ENCODE measurements around the gene FOXJ1.
"Not testable (repeated sequence)": the region's sequence is repeated elsewhere in the genome, so short reads cannot be mapped to it uniquely, and the experiment has no call there.

Gene FOXJ1

DNA sequence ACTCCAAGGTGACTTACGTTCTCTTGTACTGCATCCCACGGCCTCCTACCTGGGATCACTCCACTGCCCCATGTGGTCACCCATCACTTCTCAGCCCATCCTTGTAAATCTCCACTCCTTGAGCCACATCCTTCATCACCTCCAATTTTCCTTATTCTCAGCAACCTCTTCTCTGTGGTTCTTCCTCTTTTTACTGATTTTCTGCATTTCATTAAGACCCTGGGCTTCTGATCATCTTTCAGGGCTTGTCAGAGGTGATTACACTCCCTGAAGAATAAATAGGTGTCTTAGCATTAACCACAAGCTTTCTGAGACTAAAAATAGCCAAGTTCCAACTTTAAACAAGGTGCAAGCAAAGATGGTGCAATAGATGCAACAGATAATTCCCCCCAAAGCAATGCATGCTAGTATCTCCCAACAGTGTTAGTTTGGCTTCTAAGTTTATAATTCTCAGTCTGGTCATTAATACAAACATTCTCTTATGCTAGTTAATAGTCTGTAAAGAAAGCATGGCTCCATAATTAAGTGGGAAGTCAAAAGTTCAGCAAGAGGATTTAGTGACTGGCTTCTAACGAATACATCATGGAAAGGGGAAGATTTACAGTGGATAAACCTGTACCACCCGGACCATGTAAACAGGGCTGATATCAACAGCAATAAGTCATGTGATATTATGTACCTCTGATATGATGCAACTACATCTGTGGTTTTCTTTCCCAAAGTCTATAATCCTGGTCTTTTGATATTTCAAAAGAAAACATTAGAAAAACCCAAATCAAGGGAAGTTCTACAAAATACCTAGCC, 47.4 kb upstream of the FOXJ1 start:
- no peak for DNase-seq
- H3K4me2 ChIP-seq (ENCODE audit: insufficient read depth, low read length): no peak overlapping the region

DNA sequence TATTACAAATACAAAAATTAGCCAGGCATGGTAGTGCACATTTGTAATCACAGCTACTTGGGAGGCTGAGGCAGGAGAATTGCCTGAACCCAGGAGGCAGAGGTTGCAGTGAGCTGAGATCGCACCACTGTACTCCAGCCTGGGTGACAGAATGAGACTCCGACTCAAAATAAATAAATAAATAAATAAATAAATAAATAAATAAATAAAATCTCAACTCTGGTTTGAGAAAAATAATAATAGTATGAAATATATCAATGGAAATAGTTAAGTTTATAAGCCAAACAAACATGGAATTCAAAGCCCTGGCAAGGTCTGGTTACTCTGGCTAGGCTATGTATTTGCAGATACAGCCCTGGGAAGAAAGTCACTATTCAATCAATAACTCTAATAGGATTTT, 45.7 kb upstream of the FOXJ1 start:
- not testable (repeated sequence) for H3K36me3 ChIP-seq (ENCODE audit: insufficient read depth, low read length); H3K27ac ChIP-seq (ENCODE audit: low read length); H2AFZ ChIP-seq (ENCODE audit: low read depth, low read length); H3K4me3 ChIP-seq (ENCODE audit: low read depth in 1 of 2, low read length in 2 of 2); H3K27me3 ChIP-seq (ENCODE audit: insufficient read depth, low read length, poor library complexity); H4K20me1 ChIP-seq (ENCODE audit: insufficient read depth, low read length); H3K4me2 ChIP-seq (ENCODE audit: insufficient read depth, low read length); H3K9me3 ChIP-seq (ENCODE audit: insufficient read depth, low read length, severe bottlenecking); DNase-seq; H3K9ac ChIP-seq (ENCODE audit: low read depth, low read length); H3K79me2 ChIP-seq (ENCODE audit: insufficient read depth, low read length); ATAC-seq (ENCODE audit: insufficient read depth, low read depth)
- H3K4me1 ChIP-seq (ENCODE audit: insufficient read depth, low read length): peaks cover 46% of the 10 kb centered on the region

More for the DNA sequence above, 47.4 kb upstream of the FOXJ1 start:
- TF ChIP-seq, protein P1, sequence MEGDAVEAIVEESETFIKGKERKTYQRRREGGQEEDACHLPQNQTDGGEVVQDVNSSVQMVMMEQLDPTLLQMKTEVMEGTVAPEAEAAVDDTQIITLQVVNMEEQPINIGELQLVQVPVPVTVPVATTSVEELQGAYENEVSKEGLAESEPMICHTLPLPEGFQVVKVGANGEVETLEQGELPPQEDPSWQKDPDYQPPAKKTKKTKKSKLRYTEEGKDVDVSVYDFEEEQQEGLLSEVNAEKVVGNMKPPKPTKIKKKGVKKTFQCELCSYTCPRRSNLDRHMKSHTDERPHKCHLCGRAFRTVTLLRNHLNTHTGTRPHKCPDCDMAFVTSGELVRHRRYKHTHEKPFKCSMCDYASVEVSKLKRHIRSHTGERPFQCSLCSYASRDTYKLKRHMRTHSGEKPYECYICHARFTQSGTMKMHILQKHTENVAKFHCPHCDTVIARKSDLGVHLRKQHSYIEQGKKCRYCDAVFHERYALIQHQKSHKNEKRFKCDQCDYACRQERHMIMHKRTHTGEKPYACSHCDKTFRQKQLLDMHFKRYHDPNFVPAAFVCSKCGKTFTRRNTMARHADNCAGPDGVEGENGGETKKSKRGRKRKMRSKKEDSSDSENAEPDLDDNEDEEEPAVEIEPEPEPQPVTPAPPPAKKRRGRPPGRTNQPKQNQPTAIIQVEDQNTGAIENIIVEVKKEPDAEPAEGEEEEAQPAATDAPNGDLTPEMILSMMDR (IDR thresholded peaks at IDR 0.05; ENCODE audit: borderline replicate concordance, extremely low read depth, low read length, poor library complexity, severe bottlenecking): no peak
- TF ChIP-seq EZH2 (IDR thresholded peaks at IDR 0.05; ENCODE audit: borderline replicate concordance, low read depth, low read length, severe bottlenecking): no peak
- Histone ChIP-seq H4K20me1 (ENCODE audit: insufficient read depth, low read length) (no peaks in the 10 kb centered on the region), H3K79me2 (ENCODE audit: insufficient read depth, low read length) (no peaks in the 10 kb centered on the region), H3K4me1 (ENCODE audit: insufficient read depth, low read length) (peaks cover 55% of the 10 kb centered on the region), H3K27me3 (ENCODE audit: insufficient read depth, low read length, poor library complexity) (no peaks in the 10 kb centered on the region), H3K36me3 (ENCODE audit: insufficient read depth, low read length) (no peaks in the 10 kb centered on the region), H2AFZ (ENCODE audit: low read depth, low read length) (no peak overlapping the region), H3K27ac (ENCODE audit: low read length) (0 out of 2 replicates have a peak overlapping the region, but pooled peaks have one; percentile 11), H3K9me3 (ENCODE audit: insufficient read depth, low read length, severe bottlenecking) (no peaks in the 10 kb centered on the region), H3K9ac (ENCODE audit: low read depth, low read length) (no peak overlapping the region), H3K4me3 (ENCODE audit: low read depth in 1 of 2, low read length in 2 of 2) (no peak overlapping the region)
- ATAC-seq (ENCODE audit: insufficient read depth, low read depth): no peak

DNA sequence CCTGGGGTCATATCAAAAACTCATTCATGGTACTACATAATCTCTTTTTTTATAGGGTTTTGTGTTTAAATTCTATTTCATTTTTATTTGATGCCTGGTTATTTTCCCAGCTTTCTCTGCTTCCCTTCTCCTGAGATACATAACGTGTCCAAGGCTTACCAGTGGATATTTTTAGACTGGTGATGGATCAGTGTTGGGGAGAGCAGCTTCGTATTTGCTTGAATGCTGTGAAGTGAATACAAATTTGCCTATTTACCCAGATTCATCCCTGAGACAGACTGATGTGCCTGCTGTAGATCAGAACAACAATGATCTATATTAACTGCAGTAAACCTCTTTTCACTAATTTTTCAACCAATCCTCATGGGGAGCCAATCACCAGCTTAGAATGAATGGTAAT, 43.2 kb upstream of the FOXJ1 start:
- no peak overlapping the region for H3K9ac ChIP-seq (ENCODE audit: low read depth, low read length)
- no peaks in the 10 kb centered on the region for H3K27me3 ChIP-seq (ENCODE audit: insufficient read depth, low read length, poor library complexity)
- H4K20me1 ChIP-seq (ENCODE audit: insufficient read depth, low read length): no peaks in the 10 kb centered on the region
- DNase-seq: no peak
- H3K36me3 ChIP-seq (ENCODE audit: insufficient read depth, low read length): no peaks in the 10 kb centered on the region
- H3K79me2 ChIP-seq (ENCODE audit: insufficient read depth, low read length): no peaks in the 10 kb centered on the region
- H3K4me1 ChIP-seq (ENCODE audit: insufficient read depth, low read length): peaks cover 44% of the 10 kb centered on the region
- ATAC-seq (ENCODE audit: insufficient read depth, low read depth): no peak
- no peak overlapping the region for H3K4me3 ChIP-seq (ENCODE audit: low read depth in 1 of 2, low read length in 2 of 2)
- no peak overlapping the region for H3K27ac ChIP-seq (ENCODE audit: low read length)
- no peak overlapping the region for H3K4me2 ChIP-seq (ENCODE audit: insufficient read depth, low read length)
- TF ChIP-seq EZH2 (IDR thresholded peaks at IDR 0.05; ENCODE audit: borderline replicate concordance, low read depth, low read length, severe bottlenecking): no peak
- H3K9me3 ChIP-seq (ENCODE audit: insufficient read depth, low read length, severe bottlenecking): no peaks in the 10 kb centered on the region
- H2AFZ ChIP-seq (ENCODE audit: low read depth, low read length): no peak overlapping the region

DNA sequence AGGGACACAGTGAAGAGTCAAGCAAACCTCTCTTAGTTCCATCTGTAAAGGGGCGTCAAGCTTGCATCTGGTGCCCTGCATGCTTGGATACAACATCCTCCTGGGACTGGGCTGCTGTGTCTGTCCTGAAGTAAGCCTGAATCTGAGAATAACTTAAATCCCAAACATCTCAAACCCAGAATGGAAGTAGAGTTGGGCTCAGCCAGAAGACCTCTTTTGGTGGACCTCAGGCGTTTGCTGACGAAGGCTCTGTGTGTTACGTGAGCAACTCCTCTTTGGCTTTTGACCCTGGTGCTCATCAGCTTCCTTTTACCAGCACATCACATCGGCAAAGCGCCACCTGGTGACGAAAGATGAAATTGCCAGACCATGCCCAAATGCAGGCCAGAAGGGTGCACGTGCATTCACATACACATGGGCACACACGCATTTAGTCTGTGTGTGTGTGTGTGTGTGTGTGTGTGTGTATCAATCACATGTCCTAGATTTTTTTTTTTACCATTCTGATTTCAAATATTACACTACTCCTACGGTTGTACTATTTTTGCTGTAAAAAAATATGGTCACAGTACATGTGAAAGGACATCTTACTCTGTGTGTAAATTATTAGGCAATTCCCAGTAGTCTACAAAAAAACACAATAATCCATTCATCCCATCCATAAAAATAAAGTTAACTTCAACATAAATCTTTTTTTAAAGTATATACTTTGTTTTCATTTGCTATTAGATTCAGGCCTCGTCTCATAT, 41.1 kb upstream of the FOXJ1 start:
- Histone ChIP-seq H3K4me1 (ENCODE audit: insufficient read depth, low read length) (peaks cover 39% of the 10 kb centered on the region), H3K9me3 (ENCODE audit: insufficient read depth, low read length, severe bottlenecking) (peaks cover 2% of the 10 kb centered on the region), H3K27ac (ENCODE audit: low read length) (peak overlapping the region; percentile 79), H3K9ac (ENCODE audit: low read depth, low read length) (no peak overlapping the region), H3K4me3 (ENCODE audit: low read depth in 1 of 2, low read length in 2 of 2) (no peak overlapping the region), H2AFZ (ENCODE audit: low read depth, low read length) (peak overlapping the region; percentile 75), H3K27me3 (ENCODE audit: insufficient read depth, low read length, poor library complexity) (no peaks in the 10 kb centered on the region), H3K36me3 (ENCODE audit: insufficient read depth, low read length) (no peaks in the 10 kb centered on the region), H3K79me2 (ENCODE audit: insufficient read depth, low read length) (no peaks in the 10 kb centered on the region), H4K20me1 (ENCODE audit: insufficient read depth, low read length) (no peaks in the 10 kb centered on the region), H3K4me2 (ENCODE audit: insufficient read depth, low read length) (peak overlapping the region; percentile 37; the same call in 1 of the 2 replicates)
- ATAC-seq (ENCODE audit: insufficient read depth, low read depth): peak; percentile 86
- peak; percentile 97 for DNase-seq
- TF ChIP-seq EZH2 (IDR thresholded peaks at IDR 0.05; ENCODE audit: borderline replicate concordance, low read depth, low read length, severe bottlenecking): no peak
- TF ChIP-seq, protein P1 (IDR thresholded peaks at IDR 0.05; ENCODE audit: borderline replicate concordance, extremely low read depth, low read length, poor library complexity, severe bottlenecking): peak; percentile 99
